GM18508 (cell line): ENCODE data around the gene ESRRB.

Experiments used
- ATAC-seq: cut with Tn5 transposase; IDR thresholded peaks from one replicate; pipeline ENCODE4 v1.9.1; 2021; ENCODE audit warnings: moderate number of reproducible peaks; ENCODE audit not compliant: insufficient read depth, unreplicated experiment

ESRRB gene

DNA sequence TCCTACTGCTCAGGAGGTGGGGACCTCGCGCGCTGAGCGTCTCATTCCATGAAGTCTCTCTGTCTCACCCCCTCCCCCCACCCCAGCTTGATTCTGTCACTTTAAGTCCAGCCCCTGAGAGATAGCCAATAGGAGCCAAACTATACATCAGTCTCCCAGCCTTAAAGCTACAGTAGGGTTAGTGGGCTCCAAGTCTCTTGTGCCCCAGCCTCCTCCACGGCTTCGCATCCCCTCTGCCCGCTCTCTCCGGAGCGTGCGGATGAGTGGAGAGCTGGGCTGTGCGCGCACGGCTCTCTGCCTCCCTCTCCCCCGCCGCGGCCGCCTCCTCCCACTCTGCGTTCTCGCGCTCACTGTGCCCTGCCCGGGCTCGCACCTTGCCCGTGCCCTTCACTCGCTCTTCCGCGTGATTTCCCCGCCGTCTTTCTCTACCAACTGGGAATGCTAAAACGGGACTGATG is at the start of gene ESRRB:
ESRRB (plus strand) TSS at position 191 of the 458 bp plus-strand sequence; CDS start at position 456, 265 bp downstream.
- no peak for ATAC-seq

DNA sequence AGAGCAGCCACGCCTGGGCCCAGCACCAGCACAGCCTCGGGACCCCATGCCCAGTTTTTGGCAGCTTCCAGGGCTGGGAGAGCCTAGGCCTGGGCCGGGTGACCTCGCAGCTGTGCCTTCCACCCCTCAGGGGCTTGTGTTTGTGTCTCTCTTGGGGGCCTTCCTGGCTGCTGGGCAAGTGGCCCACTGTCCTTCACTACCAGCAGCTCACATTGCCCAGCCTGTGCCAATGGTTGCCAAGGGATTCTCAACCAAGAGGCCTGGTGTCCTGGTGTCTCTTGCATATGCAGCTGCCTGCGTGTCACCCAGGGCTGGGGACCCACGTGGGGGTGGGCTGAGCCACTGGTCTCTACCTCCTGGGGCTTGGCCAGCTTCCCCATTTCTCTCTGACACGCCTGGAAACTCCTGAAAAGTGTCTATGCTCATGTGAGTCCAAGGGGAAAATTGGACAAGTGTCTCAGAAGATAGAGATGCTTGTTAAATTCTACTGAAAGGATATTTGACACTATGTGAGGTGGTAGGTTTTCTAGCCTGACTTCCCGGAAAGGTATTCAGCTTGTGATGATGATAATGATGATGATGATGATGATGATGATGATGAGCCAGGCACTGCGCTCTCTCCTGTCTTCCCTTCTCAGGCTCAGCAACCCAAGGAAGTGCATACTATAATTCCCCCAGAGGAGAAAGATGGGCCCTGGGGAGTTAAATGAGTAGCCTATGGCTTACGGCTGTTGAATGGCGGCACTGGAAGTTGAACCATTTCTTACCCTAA is 48.8 kb upstream of the ESRRB start:
- no peak for ATAC-seq

DNA sequence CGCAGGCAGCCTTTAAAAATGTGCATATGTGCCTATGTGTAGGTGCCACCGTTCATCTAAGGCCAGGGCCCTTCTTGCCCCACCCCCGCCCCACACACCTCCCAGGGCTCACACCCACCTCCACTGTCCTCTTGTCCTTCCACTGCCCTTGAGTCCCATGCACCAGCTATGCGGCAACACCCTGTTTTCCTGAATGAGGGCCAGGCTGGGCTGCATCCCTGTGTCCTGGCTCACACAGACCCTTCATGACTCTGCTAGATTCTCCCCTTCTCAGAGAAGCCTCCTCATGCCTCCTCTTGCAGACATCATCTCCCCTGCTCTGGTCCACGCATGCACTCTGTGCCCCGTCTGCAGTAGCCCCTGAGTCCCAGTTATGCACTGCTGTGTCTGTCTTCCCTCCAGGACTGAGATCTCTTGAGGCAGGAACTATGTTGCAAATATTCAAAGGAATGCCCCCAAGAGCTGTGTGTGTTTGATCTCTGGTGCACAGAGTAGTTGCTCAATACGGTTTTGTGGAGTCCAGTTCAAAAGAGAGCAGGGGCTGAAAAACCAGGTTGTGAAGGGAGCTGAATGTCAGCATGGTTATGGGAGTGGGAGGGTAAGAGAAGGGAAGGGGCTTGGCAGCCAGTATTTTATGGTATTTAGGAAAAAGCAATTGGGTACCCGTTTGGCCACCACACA is 47.3 kb upstream of the ESRRB start:
- no peak for ATAC-seq

- ATAC-seq = no peak
Observed at GRCh38 chr14:76329154-76329928, 46.6 kb upstream of the ESRRB start.

- ATAC-seq = no peak
Observed at GRCh38 chr14:76329951-76330350, 46.0 kb upstream of the ESRRB start.

- ATAC-seq = no peak
Observed at GRCh38 chr14:76330411-76331327, 45.3 kb upstream of the ESRRB start.

- no peak for ATAC-seq
Observed at GRCh38 chr14:76331328-76332011, 44.5 kb upstream of the ESRRB start.

DNA sequence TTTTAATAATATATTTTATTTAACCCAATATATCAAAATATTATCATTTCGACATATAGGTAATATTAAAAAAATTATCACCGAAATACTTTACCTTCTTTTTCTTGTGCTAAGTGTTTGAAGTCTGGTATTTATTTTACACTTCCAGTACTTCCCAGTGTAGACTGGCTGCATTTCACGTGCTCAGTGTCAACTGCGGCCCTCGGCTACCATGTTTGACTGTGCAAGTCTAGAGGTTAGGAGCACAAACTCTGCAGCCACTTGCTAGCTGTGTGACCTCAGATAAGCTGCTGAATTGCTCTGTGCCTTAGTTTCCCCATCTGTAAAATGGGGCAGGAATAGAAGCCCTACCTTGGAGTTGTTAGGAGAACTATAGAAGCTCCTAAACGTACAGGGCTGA is 42.3 kb upstream of the ESRRB start:
- ATAC-seq = no peak

- ATAC-seq = no peak
Observed at GRCh38 chr14:76334316-76334715, 41.6 kb upstream of the ESRRB start.

DNA sequence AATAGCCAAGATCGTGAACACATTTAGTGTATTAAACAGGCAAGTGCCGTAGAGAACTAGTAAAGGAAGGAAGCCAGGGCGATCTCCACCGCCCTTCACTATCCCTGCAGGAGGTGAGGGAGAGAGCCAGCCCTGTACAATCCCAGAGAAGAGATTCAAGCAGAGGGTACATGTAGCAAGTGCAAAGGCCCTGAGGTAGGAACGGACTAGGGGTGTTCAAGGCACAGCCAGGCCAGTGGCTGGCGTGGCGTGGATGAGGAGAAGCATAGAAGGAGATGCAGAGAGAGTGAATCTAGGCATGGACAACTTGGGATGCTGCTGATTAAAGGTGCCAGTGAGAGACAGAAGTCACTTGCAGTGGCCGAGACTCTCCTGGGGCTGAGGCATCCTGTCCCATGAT is 39.1 kb upstream of the ESRRB start:
- ATAC-seq = no peak

DNA sequence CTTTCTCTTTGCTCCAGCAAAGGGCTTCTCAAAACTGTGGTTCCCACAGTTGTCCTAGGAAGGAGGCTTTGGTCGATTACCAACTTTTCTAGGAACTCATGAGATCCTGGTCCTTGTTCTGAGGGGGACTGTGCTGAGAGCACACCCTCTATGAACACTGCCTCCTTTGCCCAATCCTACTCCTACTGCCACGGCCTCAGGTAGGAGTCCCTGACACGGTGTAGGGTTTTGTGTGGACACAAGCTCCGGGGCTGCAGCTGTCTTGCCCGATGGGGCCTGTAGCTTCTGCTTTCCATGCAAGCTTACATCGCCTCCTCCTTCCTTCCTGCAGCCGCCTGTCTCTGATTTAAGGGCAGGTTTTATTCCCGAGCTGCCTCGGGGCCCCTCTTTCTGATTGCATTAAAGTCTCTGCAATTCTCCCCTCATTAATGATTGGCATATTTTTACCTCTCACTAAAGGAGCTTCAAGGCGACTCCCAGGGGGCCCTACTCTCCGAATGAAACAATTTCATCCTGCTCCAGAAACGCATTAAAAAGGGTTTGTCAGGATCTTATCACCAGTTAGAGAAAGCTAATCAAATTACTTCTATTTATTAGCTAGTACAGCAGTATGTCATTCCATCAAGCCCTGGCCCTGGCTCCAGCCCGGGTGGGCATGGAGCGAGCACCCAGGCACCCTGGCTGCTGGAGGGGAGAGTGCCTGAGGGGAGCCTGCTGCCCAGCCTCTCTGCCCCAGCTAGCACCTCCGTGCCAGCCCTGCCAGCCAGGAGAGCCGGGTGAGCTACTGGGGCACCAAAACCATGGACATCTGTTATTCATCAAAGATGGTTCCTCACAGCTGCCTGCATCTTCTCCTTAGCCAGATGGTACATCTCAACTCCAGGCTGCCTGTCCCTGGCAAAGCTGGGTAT is 38.0 kb upstream of the ESRRB start:
- ATAC-seq = no peak

DNA sequence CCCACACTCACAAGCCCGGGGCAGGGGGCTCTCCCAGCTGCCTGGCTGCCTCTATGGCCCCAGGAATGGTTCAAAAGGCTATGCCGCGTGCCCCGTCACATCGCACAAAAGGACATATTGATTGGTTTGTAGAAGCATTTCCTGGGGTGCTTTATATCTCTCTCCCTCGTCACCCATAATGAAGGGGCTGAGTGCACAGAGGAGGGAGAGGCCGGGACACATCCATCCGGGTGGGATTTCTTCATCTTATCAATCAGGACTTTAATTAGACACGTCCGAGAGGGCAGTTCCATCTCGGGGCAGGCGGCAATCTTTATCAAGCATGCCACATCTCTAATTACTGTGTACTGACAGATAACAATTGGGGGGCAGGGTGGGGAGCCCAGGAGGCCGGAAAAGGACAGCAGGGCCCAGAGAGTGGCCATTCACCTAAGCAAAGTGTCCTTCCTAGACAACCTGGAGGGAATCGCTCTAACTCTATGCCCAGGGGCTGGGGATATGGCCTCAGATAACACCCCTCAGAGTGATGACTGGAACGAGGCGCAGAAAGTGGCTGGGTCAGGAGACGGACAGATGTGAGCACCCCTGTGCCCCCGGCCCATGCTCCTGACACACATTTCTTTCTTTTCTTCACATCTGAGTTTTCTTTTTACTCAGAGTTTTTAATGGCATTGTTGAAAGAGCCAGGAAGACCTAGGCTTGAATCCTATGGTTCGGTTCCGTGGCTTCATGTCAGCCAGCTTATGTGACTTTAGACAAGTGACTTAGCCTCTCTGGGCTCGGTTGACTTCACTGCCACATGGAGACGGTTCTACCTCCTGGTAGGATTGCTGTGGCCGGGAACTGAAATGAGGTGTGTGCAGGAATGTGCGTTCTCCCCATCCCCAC is 36.0 kb upstream of the ESRRB start:
- no peak for ATAC-seq

GRCh38 chr14:76343386-76343785 is 32.6 kb upstream of the ESRRB start:
- no peak for ATAC-seq

GRCh38 chr14:76346391-76347160 is 29.4 kb upstream of the ESRRB start:
- no peak for ATAC-seq

DNA sequence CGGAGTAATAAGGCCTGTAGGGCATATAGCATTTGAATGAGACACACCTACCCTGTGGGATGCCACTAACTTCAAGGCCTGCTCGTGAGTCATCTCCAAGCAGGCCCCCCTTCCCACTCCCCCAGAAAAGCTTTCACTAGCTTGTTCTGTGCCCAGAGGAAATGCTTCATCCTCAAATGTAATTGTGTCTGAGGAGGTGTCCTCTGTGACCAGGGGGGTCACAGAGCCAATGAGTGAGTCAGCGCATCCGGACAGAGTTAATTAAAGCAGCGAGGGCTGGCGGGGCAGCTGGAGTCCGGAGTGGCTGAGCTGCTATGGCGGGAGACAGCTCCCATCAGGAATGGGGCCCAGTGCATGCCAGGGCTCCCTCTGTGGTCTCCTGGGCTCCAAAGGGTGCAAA is 27.0 kb upstream of the ESRRB start:
- no peak for ATAC-seq

- ATAC-seq = no peak
Observed at GRCh38 chr14:76349993-76350392, 25.9 kb upstream of the ESRRB start.

DNA sequence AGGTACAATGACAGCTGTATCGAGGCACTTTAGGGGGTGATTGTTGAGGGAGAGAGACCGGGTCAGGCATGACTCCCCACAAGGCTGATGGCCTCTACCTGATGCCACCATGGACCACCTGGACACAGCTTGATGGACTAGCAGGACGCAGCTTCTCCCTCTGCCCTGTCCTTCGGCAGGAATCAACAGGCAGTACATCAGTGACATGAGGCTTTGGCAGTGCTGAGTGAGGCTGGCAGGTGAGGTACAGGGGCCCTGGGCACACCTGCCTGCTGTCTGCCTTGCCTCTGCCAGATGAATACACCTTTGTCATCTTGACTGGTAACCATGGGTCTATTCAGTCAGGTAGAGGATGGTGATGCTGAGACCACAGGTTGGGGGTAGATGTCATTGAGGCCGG is 25.3 kb upstream of the ESRRB start:
- no peak for ATAC-seq
